ENCODE results near the gene KIAA1328.

- TF ChIP-seq POLR2A (IDR thresholded peaks at IDR 0.05) (no peak), CTCF (IDR thresholded peaks at IDR 0.05) (no peak)
Measured at GRCh38 chr18:37247497-37248161, 418.7 kb downstream of the KIAA1328 start.

All from Peyer's patch (tissue), 4 donors.